GM23338 (cell line): ENCODE data around the gene GADD45A. TPM values are rescaled to one million over a fixed set of nuclear protein-coding genes. Genes with fewer than 3 reads are reported as not detected.

ENCODE experiments used
- ATAC-seq: fragments of 200-7000 bp; cut with Tn5 transposase; 3 replicates; pipeline ENCODE4 v1.9.1; 2020
- DNase-seq: peaks from one replicate; pipeline ENCODE4 v3.0.0-alpha.2; 2015; ENCODE audit warnings: low spot score
- H2AFZ ChIP-seq: fragments of 200-600 bp; sonication (generic); 2 replicates; pipeline ENCODE4 v1.8.0; 2016; ENCODE audit warnings: antibody characterized with exemption, mild to moderate bottlenecking, moderate library complexity
- H3F3A ChIP-seq: fragments of 200-600 bp; sonication (generic); replicated peaks from 2 replicates; pipeline ENCODE4 v1.8.0; 2017; ENCODE audit warnings: antibody characterized with exemption, mixed run types, low read depth
- H3K27ac ChIP-seq: fragments of 200-600 bp; sonication (generic); 2 replicates; pipeline ENCODE4 v1.6.1; 2016; ENCODE audit warnings: low read depth
- H3K27me3 ChIP-seq: fragments of 200-600 bp; sonication (generic); 2 replicates; pipeline ENCODE4 v1.8.0; 2016; ENCODE audit warnings: mild to moderate bottlenecking, mixed run types, moderate library complexity; ENCODE audit not compliant: insufficient read depth
- H3K36me3 ChIP-seq: fragments of 200-600 bp; sonication (generic); 2 replicates; pipeline ENCODE4 v1.8.0; 2016; ENCODE audit warnings: mild to moderate bottlenecking; ENCODE audit not compliant: insufficient read depth
- H3K4me1 ChIP-seq: fragments of 200-600 bp; sonication (generic); 2 replicates; pipeline ENCODE4 v1.8.0; 2016; ENCODE audit warnings: mild to moderate bottlenecking, moderate library complexity; ENCODE audit not compliant: insufficient read depth
- H3K4me2 ChIP-seq: fragments of 200-600 bp; sonication (generic); 2 replicates; pipeline ENCODE4 v1.7.1; 2017; ENCODE audit warnings: mixed run types
- H3K4me3 ChIP-seq: fragments of 200-600 bp; sonication (generic); 2 replicates; pipeline ENCODE4 v1.6.1; 2016; ENCODE audit warnings: mixed run types
- H3K79me2 ChIP-seq: fragments of 200-600 bp; sonication (generic); replicated peaks from 2 replicates; pipeline ENCODE4 v1.8.0; 2017; ENCODE audit warnings: mild to moderate bottlenecking; ENCODE audit not compliant: insufficient read depth
- H3K9me2 ChIP-seq: fragments of 200-600 bp; sonication (generic); 2 replicates; pipeline ENCODE4 v1.8.0; 2017; ENCODE audit not compliant: insufficient read depth
- H4K20me1 ChIP-seq: fragments of 200-600 bp; sonication (generic); replicated peaks from 2 replicates; pipeline ENCODE4 v1.8.0; 2017; ENCODE audit warnings: mild to moderate bottlenecking; ENCODE audit not compliant: insufficient read depth
- H3K27ac Mint-ChIP-seq: 2 replicates; pipeline ENCODE4 v1.8.0; 2020; ENCODE audit warnings: inconsistent platforms, mild to moderate bottlenecking, moderate library complexity, mixed read lengths
- H3K27me3 Mint-ChIP-seq: 3 replicates; pipeline ENCODE4 v1.8.0; 2022; ENCODE audit warnings: low read depth, mild to moderate bottlenecking, moderate library complexity, mixed read lengths, inconsistent platforms; ENCODE audit not compliant: insufficient read depth, poor library complexity
- H3K36me3 Mint-ChIP-seq: 3 replicates; pipeline ENCODE4 v1.8.0; 2021; ENCODE audit warnings: low read depth, mild to moderate bottlenecking, inconsistent platforms, moderate library complexity, mixed read lengths
- H3K4me1 Mint-ChIP-seq: 3 replicates; pipeline ENCODE4 v1.8.0; 2020; ENCODE audit warnings: mild to moderate bottlenecking, inconsistent platforms, mixed read lengths
- H3K4me3 Mint-ChIP-seq: 3 replicates; pipeline ENCODE4 v1.8.0; 2021; ENCODE audit warnings: moderate library complexity, mild to moderate bottlenecking, inconsistent platforms, mixed read lengths
- H3K9me3 Mint-ChIP-seq: 3 replicates; pipeline ENCODE4 v1.8.0; 2020; ENCODE audit warnings: moderate library complexity, mild to moderate bottlenecking, inconsistent platforms, mixed read lengths
- EZH2phosphoT487 ChIP-seq: fragments of 200-600 bp; sonication (generic); IDR thresholded peaks from one replicate; pipeline ENCODE4 v1.8.1; 2018; ENCODE audit warnings: antibody characterized with exemption; ENCODE audit not compliant: unreplicated experiment
- JUNB ChIP-seq: IDR thresholded peaks from one replicate; pipeline ENCODE4 v1.6.1; 2016; ENCODE audit warnings: antibody characterized with exemption; ENCODE audit not compliant: unreplicated experiment
- POLR2AphosphoS5 ChIP-seq: IDR thresholded peaks from 2 replicates; pipeline ENCODE4 v1.6.1; 2016; ENCODE audit warnings: antibody characterized with exemption, low read depth
- ZNF331 ChIP-seq: fragments of 250-450 bp; sonication (Bioruptor Pico); IDR thresholded peaks from 2 replicates; pipeline ENCODE4 v1.5.0; 2020; ENCODE audit warnings: low read depth, mild to moderate bottlenecking, moderate library complexity
- polyA plus RNA-seq: library from polyadenylated mRNA; unstranded; fragments of >200 nt; fragmentation: Nextera tagmentation; extraction: Ambion mirVana; gene quantifications from 2 replicates; pipeline ENCODE4 v1.2.1, GENCODE V29; 2016
- total RNA-seq: library from RNA; depleted of rRNA; stranded (reverse); fragments of >200 nt; shearing (Covaris generic); gene quantifications from 2 replicates; pipeline ENCODE4 v1.2.3, GENCODE V29; 2014
- TF ChIP-seq, protein P1 (sequence below): fragments of 250-450 bp; sonication (Bioruptor Pico); IDR thresholded peaks from 2 replicates; pipeline ENCODE4 v1.5.0; 2020; ENCODE audit warnings: mild to moderate bottlenecking, moderate library complexity
- TF ChIP-seq, protein P2 (sequence below), 2 experiments: fragments of 200-600 bp in 1 of 2; sonication (generic) in 1 of 2; conservative IDR thresholded peaks; 2 replicates each; pipeline versions ENCODE4 v1.5.1 to v1.6.1; 2016 to 2017; ENCODE audit warnings: antibody characterized with exemption in 2 of 2, low read depth in 2 of 2, mild to moderate bottlenecking in 2 of 2, moderate library complexity in 1 of 2

Gene GADD45A
- total and polyA plus RNA-seq, 2 experiments from 2014 or later: 25.9 to 39.5 TPM

DNA sequence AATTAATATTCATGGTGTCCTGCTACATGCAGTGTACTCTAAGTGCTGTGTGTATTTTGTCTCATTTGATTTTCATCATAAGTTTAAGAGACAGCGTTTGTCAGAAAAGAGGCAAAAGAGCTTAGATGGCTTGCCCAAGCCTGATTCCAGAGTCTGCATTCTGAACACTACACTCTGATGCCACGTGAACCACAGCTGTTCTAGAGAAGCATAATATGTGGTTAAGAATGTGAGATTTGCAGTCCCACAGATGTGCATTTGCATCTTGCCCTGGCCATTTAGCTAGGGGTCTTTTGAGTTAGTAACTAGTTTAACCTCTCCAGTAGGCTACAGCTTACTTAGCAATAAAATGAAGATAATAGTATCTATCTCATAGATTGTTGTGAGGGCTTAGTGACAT is 9.2 kb upstream of the GADD45A start:
- H3K79me2 ChIP-seq: no peaks in the 10 kb centered on the region
- ATAC-seq (no peak), DNase-seq (no peak)
- Mint-ChIP-seq H3K4me1 (peaks cover 8% of the 10 kb centered on the region), H3K27me3 (peaks cover 6% of the 10 kb centered on the region), H3K4me3 (no peak overlapping the region), H3K36me3 (no peaks in the 10 kb centered on the region), H3K9me3 (no peaks in the 10 kb centered on the region), H3K27ac (no peak overlapping the region)
- H3K4me1 ChIP-seq: 0 out of 2 replicates have a peak, but pooled peaks cover 8% of the 10 kb centered on the region
- no peak overlapping the region for H3K4me3 ChIP-seq
- no peak overlapping the region for H3K4me2 ChIP-seq
- H3K9me2 ChIP-seq: no peaks in the 10 kb centered on the region
- TF ChIP-seq ZNF331 (CRISPR knock-in tag) (no peak), EZH2phosphoT487 (no peak), POLR2AphosphoS5 (no peak), JUNB (no peak)
- TF ChIP-seq, protein P1, sequence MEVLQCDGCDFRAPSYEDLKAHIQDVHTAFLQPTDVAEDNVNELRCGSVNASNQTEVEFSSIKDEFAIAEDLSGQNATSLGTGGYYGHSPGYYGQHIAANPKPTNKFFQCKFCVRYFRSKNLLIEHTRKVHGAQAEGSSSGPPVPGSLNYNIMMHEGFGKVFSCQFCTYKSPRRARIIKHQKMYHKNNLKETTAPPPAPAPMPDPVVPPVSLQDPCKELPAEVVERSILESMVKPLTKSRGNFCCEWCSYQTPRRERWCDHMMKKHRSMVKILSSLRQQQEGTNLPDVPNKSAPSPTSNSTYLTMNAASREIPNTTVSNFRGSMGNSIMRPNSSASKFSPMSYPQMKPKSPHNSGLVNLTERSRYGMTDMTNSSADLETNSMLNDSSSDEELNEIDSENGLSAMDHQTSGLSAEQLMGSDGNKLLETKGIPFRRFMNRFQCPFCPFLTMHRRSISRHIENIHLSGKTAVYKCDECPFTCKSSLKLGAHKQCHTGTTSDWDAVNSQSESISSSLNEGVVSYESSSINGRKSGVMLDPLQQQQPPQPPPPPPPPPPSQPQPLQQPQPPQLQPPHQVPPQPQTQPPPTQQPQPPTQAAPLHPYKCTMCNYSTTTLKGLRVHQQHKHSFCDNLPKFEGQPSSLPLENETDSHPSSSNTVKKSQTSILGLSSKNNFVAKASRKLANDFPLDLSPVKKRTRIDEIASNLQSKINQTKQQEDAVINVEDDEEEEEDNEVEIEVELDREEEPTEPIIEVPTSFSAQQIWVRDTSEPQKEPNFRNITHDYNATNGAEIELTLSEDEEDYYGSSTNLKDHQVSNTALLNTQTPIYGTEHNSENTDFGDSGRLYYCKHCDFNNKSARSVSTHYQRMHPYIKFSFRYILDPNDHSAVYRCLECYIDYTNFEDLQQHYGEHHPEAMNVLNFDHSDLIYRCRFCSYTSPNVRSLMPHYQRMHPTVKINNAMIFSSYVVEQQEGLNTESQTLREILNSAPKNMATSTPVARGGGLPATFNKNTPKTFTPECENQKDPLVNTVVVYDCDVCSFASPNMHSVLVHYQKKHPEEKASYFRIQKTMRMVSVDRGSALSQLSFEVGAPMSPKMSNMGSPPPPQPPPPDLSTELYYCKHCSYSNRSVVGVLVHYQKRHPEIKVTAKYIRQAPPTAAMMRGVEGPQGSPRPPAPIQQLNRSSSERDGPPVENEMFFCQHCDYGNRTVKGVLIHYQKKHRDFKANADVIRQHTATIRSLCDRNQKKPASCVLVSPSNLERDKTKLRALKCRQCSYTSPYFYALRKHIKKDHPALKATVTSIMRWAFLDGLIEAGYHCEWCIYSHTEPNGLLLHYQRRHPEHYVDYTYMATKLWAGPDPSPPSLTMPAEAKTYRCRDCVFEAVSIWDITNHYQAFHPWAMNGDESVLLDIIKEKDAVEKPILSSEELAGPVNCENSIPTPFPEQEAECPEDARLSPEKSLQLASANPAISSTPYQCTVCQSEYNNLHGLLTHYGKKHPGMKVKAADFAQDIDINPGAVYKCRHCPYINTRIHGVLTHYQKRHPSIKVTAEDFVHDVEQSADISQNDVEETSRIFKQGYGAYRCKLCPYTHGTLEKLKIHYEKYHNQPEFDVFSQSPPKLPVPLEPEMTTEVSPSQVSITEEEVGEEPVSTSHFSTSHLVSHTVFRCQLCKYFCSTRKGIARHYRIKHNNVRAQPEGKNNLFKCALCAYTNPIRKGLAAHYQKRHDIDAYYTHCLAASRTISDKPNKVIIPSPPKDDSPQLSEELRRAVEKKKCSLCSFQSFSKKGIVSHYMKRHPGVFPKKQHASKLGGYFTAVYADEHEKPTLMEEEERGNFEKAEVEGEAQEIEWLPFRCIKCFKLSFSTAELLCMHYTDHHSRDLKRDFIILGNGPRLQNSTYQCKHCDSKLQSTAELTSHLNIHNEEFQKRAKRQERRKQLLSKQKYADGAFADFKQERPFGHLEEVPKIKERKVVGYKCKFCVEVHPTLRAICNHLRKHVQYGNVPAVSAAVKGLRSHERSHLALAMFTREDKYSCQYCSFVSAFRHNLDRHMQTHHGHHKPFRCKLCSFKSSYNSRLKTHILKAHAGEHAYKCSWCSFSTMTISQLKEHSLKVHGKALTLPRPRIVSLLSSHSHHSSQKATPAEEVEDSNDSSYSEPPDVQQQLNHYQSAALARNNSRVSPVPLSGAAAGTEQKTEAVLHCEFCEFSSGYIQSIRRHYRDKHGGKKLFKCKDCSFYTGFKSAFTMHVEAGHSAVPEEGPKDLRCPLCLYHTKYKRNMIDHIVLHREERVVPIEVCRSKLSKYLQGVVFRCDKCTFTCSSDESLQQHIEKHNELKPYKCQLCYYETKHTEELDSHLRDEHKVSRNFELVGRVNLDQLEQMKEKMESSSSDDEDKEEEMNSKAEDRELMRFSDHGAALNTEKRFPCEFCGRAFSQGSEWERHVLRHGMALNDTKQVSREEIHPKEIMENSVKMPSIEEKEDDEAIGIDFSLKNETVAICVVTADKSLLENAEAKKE (CRISPR knock-in tag): no peak
- TF ChIP-seq, protein P2, sequence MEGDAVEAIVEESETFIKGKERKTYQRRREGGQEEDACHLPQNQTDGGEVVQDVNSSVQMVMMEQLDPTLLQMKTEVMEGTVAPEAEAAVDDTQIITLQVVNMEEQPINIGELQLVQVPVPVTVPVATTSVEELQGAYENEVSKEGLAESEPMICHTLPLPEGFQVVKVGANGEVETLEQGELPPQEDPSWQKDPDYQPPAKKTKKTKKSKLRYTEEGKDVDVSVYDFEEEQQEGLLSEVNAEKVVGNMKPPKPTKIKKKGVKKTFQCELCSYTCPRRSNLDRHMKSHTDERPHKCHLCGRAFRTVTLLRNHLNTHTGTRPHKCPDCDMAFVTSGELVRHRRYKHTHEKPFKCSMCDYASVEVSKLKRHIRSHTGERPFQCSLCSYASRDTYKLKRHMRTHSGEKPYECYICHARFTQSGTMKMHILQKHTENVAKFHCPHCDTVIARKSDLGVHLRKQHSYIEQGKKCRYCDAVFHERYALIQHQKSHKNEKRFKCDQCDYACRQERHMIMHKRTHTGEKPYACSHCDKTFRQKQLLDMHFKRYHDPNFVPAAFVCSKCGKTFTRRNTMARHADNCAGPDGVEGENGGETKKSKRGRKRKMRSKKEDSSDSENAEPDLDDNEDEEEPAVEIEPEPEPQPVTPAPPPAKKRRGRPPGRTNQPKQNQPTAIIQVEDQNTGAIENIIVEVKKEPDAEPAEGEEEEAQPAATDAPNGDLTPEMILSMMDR (conservative IDR thresholded peaks at IDR 0.05; ENCODE audit: low read depth in 2 of 2): no peak
- no peaks in the 10 kb centered on the region for H3K27me3 ChIP-seq
- no peaks in the 10 kb centered on the region for H3F3A ChIP-seq
- H3K36me3 ChIP-seq: no peaks in the 10 kb centered on the region
- H3K27ac ChIP-seq: no peak overlapping the region
- H2AFZ ChIP-seq: no peak overlapping the region
- H4K20me1 ChIP-seq: no peaks in the 10 kb centered on the region
